ENCODE data around the gene MICOS13. TPM values are rescaled to one million over a fixed set of nuclear protein-coding genes. Genes with fewer than 3 reads are reported as not detected.
A peak's percentile ranks its signal among the peaks of the same experiment; 100 is the strongest.

Gene MICOS13
- total RNA-seq, 1 donor from 2014 or later: 61.0 TPM

DNA sequence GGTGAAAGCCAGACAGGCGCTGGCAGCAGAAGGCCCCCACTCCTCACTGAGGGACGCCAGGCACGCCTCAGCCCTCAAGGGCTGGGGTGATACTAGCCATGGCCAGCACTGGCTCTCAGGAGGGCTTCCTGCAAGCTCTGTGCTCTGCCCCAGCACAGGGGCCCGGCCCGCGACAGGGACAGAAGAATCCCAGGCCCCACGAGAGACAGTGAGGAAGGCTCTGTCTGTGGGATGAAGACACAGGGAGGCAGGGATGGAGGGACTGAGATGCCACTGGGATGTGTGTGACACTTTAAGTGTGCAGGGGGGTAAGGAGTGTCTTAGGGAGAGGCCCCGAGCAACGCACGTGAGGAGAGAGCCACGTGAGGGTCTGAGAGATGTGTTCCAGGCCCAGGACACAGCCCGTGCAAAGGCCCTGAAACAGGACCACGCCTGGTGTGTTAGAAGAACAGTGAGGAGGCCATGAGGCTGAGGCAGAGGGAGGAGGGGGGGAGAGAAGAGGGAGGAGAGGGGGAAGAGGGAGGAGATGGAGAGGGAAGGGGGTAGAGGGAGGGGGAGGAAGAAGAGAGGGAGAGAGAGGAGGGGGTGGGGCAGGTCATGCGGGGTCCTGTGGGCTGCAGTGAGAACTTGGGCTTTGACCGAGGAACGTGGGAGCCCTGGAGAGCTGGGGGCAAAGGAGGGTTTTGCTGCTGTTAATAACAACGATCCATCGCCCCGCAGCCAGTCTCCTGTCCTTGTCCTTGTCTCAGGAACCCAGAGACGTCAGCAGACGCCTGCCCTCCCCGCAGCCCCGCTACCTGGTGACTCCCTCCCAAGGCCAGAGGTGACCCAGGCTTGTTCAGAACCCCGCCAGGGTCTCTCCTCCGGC, 16.9 kb upstream of the MICOS13 start:
- H3K27me3 Mint-ChIP-seq (ENCODE audit: low read depth): no peaks in the 10 kb centered on the region
- no peak for DNase-seq (ENCODE audit: low spot score)
- H3K4me3 Mint-ChIP-seq (ENCODE audit: unreplicated experiment): no peak overlapping the region
- H3K4me1 Mint-ChIP-seq (ENCODE audit: low read depth): peaks cover 5% of the 10 kb centered on the region
- TF ChIP-seq, protein P1, sequence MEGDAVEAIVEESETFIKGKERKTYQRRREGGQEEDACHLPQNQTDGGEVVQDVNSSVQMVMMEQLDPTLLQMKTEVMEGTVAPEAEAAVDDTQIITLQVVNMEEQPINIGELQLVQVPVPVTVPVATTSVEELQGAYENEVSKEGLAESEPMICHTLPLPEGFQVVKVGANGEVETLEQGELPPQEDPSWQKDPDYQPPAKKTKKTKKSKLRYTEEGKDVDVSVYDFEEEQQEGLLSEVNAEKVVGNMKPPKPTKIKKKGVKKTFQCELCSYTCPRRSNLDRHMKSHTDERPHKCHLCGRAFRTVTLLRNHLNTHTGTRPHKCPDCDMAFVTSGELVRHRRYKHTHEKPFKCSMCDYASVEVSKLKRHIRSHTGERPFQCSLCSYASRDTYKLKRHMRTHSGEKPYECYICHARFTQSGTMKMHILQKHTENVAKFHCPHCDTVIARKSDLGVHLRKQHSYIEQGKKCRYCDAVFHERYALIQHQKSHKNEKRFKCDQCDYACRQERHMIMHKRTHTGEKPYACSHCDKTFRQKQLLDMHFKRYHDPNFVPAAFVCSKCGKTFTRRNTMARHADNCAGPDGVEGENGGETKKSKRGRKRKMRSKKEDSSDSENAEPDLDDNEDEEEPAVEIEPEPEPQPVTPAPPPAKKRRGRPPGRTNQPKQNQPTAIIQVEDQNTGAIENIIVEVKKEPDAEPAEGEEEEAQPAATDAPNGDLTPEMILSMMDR (IDR thresholded peaks at IDR 0.05): no peak
- H3K9me3 Mint-ChIP-seq (ENCODE audit: low read depth): no peaks in the 10 kb centered on the region
- peaks cover 29% of the 10 kb centered on the region for H3K36me3 Mint-ChIP-seq (ENCODE audit: low read depth)
- H3K27ac Mint-ChIP-seq (ENCODE audit: unreplicated experiment): peak overlapping the region; percentile 49

DNA sequence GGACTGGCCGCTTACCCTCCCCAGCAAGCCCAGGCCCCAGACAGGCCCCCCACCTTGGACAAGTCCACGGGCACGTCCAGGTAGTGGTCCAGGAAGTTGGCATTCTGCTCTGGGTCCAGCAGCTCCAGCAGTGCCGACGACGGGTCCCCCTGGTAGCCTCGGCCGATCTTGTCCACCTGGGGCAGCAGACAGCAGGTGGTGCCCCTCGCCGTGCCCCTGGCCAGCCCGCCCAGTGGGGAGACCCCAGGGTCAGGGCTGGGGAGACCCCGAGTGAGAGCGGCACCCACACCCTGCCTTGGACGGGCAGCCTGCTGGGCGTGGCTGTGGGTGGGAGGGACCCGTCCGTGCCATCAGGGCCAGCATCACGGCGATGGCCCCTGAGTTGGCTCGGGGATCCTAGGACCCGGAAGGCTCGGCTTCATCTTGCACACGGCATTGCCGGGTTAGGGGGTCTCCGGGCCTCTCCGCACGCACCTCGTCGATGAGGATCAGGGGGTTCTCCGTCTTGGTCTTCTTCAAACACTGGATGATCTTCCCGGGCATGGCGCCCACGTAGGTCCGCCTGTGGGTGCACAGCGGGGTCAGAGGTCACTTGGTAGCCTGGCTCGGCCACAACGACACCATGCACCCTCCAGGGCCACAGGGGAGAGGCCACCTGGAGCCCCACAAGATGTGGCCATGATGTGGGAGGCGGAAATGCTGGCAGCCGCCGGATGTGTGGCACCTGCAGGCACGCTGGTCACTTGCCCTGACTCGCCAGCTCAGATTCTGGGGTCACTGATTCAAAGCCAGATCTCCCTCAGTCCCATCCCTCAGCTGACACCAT, 16.1 kb upstream of the MICOS13 start:
- H3K27ac Mint-ChIP-seq (ENCODE audit: unreplicated experiment): no peak overlapping the region
- H3K36me3 Mint-ChIP-seq (ENCODE audit: low read depth): peaks cover 31% of the 10 kb centered on the region
- H3K9me3 Mint-ChIP-seq (ENCODE audit: low read depth): no peaks in the 10 kb centered on the region
- TF ChIP-seq, protein P1 (IDR thresholded peaks at IDR 0.05): no peak
- DNase-seq (ENCODE audit: low spot score): peak; percentile 90
- H3K4me3 Mint-ChIP-seq (ENCODE audit: unreplicated experiment): no peak overlapping the region
- H3K27me3 Mint-ChIP-seq (ENCODE audit: low read depth): no peaks in the 10 kb centered on the region
- H3K4me1 Mint-ChIP-seq (ENCODE audit: low read depth): peaks cover 11% of the 10 kb centered on the region

DNA sequence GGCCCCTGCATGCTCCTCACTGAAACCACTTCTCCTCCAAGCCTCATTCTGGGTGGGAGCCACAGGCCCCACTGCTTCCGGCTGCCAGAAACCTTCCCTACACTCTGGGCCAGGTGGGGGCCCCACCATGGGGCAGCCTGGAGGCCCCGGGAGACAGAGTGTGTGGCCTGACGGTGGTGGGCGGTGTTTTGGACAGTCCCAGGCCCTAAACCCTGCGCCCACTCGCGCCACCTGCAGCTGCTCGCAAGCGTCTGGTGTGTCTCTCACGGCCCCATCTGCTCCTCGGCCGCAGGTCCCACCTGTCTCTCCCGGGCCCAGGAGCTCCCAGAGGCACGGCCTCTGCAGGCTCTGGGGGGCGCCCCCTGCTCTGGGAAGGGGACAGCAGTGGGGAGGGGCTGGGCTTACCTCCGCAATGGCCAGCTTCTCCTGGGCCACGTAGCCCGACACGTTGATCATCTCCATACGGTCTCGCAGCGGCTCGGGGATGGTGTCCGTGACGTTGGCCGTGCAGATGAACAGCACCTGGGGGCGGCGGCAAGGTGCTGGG, 15.4 kb upstream of the MICOS13 start:
- Mint-ChIP-seq H3K36me3 (ENCODE audit: low read depth) (peaks cover 29% of the 10 kb centered on the region), H3K27me3 (ENCODE audit: low read depth) (no peaks in the 10 kb centered on the region), H3K4me1 (ENCODE audit: low read depth) (peaks cover 16% of the 10 kb centered on the region), H3K27ac (ENCODE audit: unreplicated experiment) (no peak overlapping the region), H3K9me3 (ENCODE audit: low read depth) (no peaks in the 10 kb centered on the region), H3K4me3 (ENCODE audit: unreplicated experiment) (no peak overlapping the region)
- peak; percentile 89 for DNase-seq (ENCODE audit: low spot score)
- TF ChIP-seq, protein P1 (IDR thresholded peaks at IDR 0.05): no peak

DNA sequence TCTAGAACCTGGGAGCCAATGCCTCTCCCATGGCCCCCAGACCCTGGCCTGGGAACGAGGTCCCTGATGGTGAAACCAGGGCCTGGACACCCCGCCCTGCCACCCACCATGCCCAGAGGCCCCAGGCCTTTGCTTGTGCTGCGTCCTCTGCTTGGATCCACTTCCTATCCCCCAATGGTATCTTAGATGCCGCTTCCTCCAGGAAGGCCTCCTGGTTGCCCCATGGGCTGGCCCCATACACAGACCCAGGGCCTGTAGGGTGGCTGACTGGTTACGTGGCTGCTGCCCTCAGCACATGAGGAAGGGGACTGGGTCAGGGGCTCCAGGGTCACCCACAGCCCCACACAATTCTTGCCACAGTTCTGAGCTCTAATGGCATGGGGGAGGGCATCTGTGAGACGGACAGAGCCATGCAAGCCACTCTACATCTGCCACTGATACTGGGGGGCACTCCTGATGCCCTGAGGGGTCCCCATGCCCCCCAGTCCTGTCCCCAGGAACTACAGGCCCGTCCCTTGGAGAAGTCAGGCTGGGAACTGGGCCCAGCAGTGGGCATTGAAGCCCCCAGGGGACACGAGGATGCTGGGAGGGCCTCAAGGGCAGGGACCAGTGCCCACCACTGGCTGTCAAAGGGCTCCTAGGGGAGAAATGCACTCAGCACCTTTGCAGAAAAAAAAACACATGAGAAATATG, 14.8 kb upstream of the MICOS13 start:
- H3K27me3 Mint-ChIP-seq (ENCODE audit: low read depth): no peaks in the 10 kb centered on the region
- peaks cover 30% of the 10 kb centered on the region for H3K36me3 Mint-ChIP-seq (ENCODE audit: low read depth)
- H3K9me3 Mint-ChIP-seq (ENCODE audit: low read depth): no peaks in the 10 kb centered on the region
- no peak for DNase-seq (ENCODE audit: low spot score)
- TF ChIP-seq, protein P1 (IDR thresholded peaks at IDR 0.05): no peak
- peak overlapping the region; percentile 2 for H3K27ac Mint-ChIP-seq (ENCODE audit: unreplicated experiment)
- H3K4me1 Mint-ChIP-seq (ENCODE audit: low read depth): peaks cover 20% of the 10 kb centered on the region
- H3K4me3 Mint-ChIP-seq (ENCODE audit: unreplicated experiment): no peak overlapping the region

All from chondrocyte (in vitro differentiated cells).